H9 (cell line): ENCODE data around the gene UBALD2. TPM values are rescaled to one million over a fixed set of nuclear protein-coding genes. Genes with fewer than 3 reads are reported as not detected.

Experiments
- DNase-seq: peaks from one replicate; pipeline ENCODE4 v3.0.0-alpha.2; 2017
- H2AFZ ChIP-seq: one replicate; pipeline ENCODE4 v1.6.1; 2013; ENCODE audit warnings: mild to moderate bottlenecking, low read length, control low read depth, moderate library complexity
- H2AK5ac ChIP-seq: 2 replicates; pipeline ENCODE4 v1.6.1; 2013; ENCODE audit warnings: low read length, control low read depth, mixed read lengths; ENCODE audit not compliant: insufficient read length
- H2BK120ac ChIP-seq: one replicate; pipeline ENCODE4 v1.6.1; 2013; ENCODE audit warnings: low read depth, mild to moderate bottlenecking, low read length, control low read depth, inconsistent platforms; ENCODE audit not compliant: poor library complexity, severe bottlenecking
- H2BK12ac ChIP-seq: 2 replicates; pipeline ENCODE4 v1.6.1; 2013; ENCODE audit warnings: low read length, control low read depth, mixed read lengths, low read depth; ENCODE audit not compliant: insufficient read length
- H2BK15ac ChIP-seq: 2 replicates; pipeline ENCODE4 v1.6.1; 2013; ENCODE audit warnings: low read depth, low read length, control low read depth
- H2BK20ac ChIP-seq: one replicate; pipeline ENCODE4 v1.6.1; 2013; ENCODE audit warnings: low read depth, mild to moderate bottlenecking, low read length, control low read depth, inconsistent platforms; ENCODE audit not compliant: poor library complexity, severe bottlenecking
- H2BK5ac ChIP-seq: 2 replicates; pipeline ENCODE4 v1.6.1; 2013; ENCODE audit warnings: low read length, control low read depth, mixed read lengths; ENCODE audit not compliant: insufficient read length
- H3K14ac ChIP-seq: 2 replicates; pipeline ENCODE4 v1.6.1; 2013; ENCODE audit warnings: low read length, control low read depth; ENCODE audit not compliant: insufficient read depth
- H3K18ac ChIP-seq: 2 replicates; pipeline ENCODE4 v1.6.1; 2013; ENCODE audit warnings: low read depth, mild to moderate bottlenecking, mixed read lengths, low read length, control low read depth; ENCODE audit not compliant: insufficient read length
- H3K23ac ChIP-seq: 2 replicates; pipeline ENCODE4 v1.6.1; 2013; ENCODE audit warnings: low read length, control low read depth, mixed read lengths, low read depth; ENCODE audit not compliant: insufficient read length
- H3K23me2 ChIP-seq: 2 replicates; pipeline ENCODE4 v1.6.1; 2013; ENCODE audit warnings: low read depth, mild to moderate bottlenecking, mixed read lengths, low read length, control low read depth; ENCODE audit not compliant: insufficient read length, poor library complexity, severe bottlenecking
- H3K27ac ChIP-seq: 2 replicates; pipeline ENCODE4 v1.5.1; 2013; ENCODE audit warnings: low read length, control low read depth, mixed read lengths, low read depth; ENCODE audit not compliant: insufficient read length
- H3K27me3 ChIP-seq: 2 replicates; pipeline ENCODE4 v1.6.1; 2013; ENCODE audit warnings: low read length, control low read depth, inconsistent platforms; ENCODE audit not compliant: insufficient read depth
- H3K4ac ChIP-seq: 2 replicates; pipeline ENCODE4 v1.6.1; 2013; ENCODE audit warnings: low read depth, mild to moderate bottlenecking, control low read depth, inconsistent platforms, low read length, moderate library complexity
- H3K4me1 ChIP-seq: 2 replicates; pipeline ENCODE4 v1.6.1; 2013; ENCODE audit warnings: low read length, control low read depth, inconsistent platforms; ENCODE audit not compliant: insufficient read depth
- H3K4me2 ChIP-seq: 2 replicates; pipeline ENCODE4 v1.6.1; 2013; ENCODE audit warnings: low read length, control low read depth, mixed read lengths; ENCODE audit not compliant: insufficient read length, insufficient read depth
- H3K56ac ChIP-seq: 2 replicates; pipeline ENCODE4 v1.6.1; 2013; ENCODE audit warnings: low read depth, mild to moderate bottlenecking, mixed read lengths, low read length, control low read depth; ENCODE audit not compliant: insufficient read length
- H3K79me1 ChIP-seq: 2 replicates; pipeline ENCODE4 v1.6.1; 2013; ENCODE audit warnings: low read depth, mild to moderate bottlenecking, moderate library complexity, low read length, control low read depth, inconsistent platforms; ENCODE audit not compliant: insufficient read depth, poor library complexity, severe bottlenecking
- H3K79me2 ChIP-seq: 2 replicates; pipeline ENCODE4 v1.6.1; 2013; ENCODE audit warnings: low read length, control low read depth, inconsistent platforms; ENCODE audit not compliant: insufficient read depth
- H3K9ac ChIP-seq: 2 replicates; pipeline ENCODE4 v1.6.1; 2013; ENCODE audit warnings: low read length, control low read depth, mixed read lengths; ENCODE audit not compliant: insufficient read length; ENCODE audit errors: extremely low read depth
- H3K9me3 ChIP-seq: one replicate; pipeline ENCODE4 v1.6.1; 2013; ENCODE audit warnings: low read depth, low read length, inconsistent platforms; ENCODE audit not compliant: control insufficient read depth
- H3T11ph ChIP-seq: one replicate; pipeline ENCODE4 v1.6.1; 2013; ENCODE audit warnings: mild to moderate bottlenecking, low read length, control low read depth, inconsistent platforms
- H4K20me1 ChIP-seq: one replicate; pipeline ENCODE4 v1.6.1; 2013; ENCODE audit not compliant: control insufficient read depth, insufficient read length, insufficient read depth
- H4K5ac ChIP-seq: 2 replicates; pipeline ENCODE4 v1.6.1; 2013; ENCODE audit warnings: low read depth, mild to moderate bottlenecking, mixed read lengths, low read length, control low read depth; ENCODE audit not compliant: insufficient read length
- H4K8ac ChIP-seq: replicated peaks from 2 replicates; pipeline ENCODE4 v1.6.1; 2013; ENCODE audit warnings: low read length, control low read depth, mixed read lengths, low read depth; ENCODE audit not compliant: insufficient read length
- H4K91ac ChIP-seq: 2 replicates; pipeline ENCODE4 v1.6.1; 2013; ENCODE audit warnings: low read depth, mild to moderate bottlenecking, moderate library complexity, mixed read lengths, low read length, control low read depth; ENCODE audit not compliant: insufficient read length
- H3K27ac Mint-ChIP-seq, 3 experiments: 2 replicates in 2 of 3; 3 replicates in 1 of 3; pipeline ENCODE4 v1.8.0; 2020 to 2021; ENCODE audit warnings: mixed read lengths in 3 of 3, mild to moderate bottlenecking in 1 of 3, moderate library complexity in 1 of 3
- H3K27me3 Mint-ChIP-seq: 2 replicates; pipeline ENCODE4 v1.8.0; 2021; ENCODE audit warnings: low read depth, mild to moderate bottlenecking, moderate library complexity, mixed read lengths
- H3K36me3 Mint-ChIP-seq, 3 experiments: 2 replicates in 2 of 3; 3 replicates in 1 of 3; pipeline ENCODE4 v1.8.0; 2020 to 2021; ENCODE audit warnings: low read depth in 3 of 3, mixed read lengths in 3 of 3; ENCODE audit not compliant: insufficient read depth in 1 of 3
- H3K4me1 Mint-ChIP-seq, 2 experiments: 2 replicates each; pipeline ENCODE4 v1.8.0; 2020; ENCODE audit warnings: mixed read lengths in 2 of 2
- H3K4me3 Mint-ChIP-seq, 2 experiments: 2 replicates in 1 of 2; 3 replicates in 1 of 2; pipeline ENCODE4 v1.8.0; 2020 to 2021; ENCODE audit warnings: mild to moderate bottlenecking in 2 of 2, mixed read lengths in 2 of 2, moderate library complexity in 1 of 2
- H3K9me3 Mint-ChIP-seq, 2 experiments: 2 replicates in 1 of 2; 3 replicates in 1 of 2; pipeline ENCODE4 v1.8.0; 2020; ENCODE audit warnings: mild to moderate bottlenecking in 2 of 2, mixed read lengths in 2 of 2, moderate library complexity in 1 of 2
- WGBS: extraction: QIAGEN DNeasy Blood & Tissue Kit; methylation state at CpG from one replicate; pipeline ENCODE4 v1.1.7; 2013; ENCODE audit warnings: missing lambda C conversion rate, low lambda C conversion rate, mixed read lengths; ENCODE audit not compliant: insufficient read length; ENCODE audit errors: extremely low coverage; 5-methylcytosine and 5-hydroxymethylcytosine counted together
- total RNA-seq: library from RNA; stranded (reverse); gene quantifications from 2 replicates; pipeline ENCODE4 v1.2.1, GENCODE V29; 2021
- TF ChIP-seq, protein P1 (sequence below): fragments of 200-600 bp; sonication (generic); conservative IDR thresholded peaks from 3 replicates; pipeline ENCODE4 v1.8.0; 2021; ENCODE audit warnings: antibody characterized with exemption, mild to moderate bottlenecking

UBALD2 gene
- total RNA-seq, 1 experiment from 2014 or later: 25.8 TPM

GRCh38 chr17:76307966-76308338, 42.8 kb downstream of the UBALD2 start, which contains the start of gene QRICH2:
Gene QRICH2 (minus strand): TSS chr17:76308276. CDS start chr17:76307998, 278 bp downstream.
- no peak within 1 kb of the TSS for H4K5ac ChIP-seq
- H3K14ac ChIP-seq: no peak within 1 kb of the TSS
- TF ChIP-seq, protein P1, sequence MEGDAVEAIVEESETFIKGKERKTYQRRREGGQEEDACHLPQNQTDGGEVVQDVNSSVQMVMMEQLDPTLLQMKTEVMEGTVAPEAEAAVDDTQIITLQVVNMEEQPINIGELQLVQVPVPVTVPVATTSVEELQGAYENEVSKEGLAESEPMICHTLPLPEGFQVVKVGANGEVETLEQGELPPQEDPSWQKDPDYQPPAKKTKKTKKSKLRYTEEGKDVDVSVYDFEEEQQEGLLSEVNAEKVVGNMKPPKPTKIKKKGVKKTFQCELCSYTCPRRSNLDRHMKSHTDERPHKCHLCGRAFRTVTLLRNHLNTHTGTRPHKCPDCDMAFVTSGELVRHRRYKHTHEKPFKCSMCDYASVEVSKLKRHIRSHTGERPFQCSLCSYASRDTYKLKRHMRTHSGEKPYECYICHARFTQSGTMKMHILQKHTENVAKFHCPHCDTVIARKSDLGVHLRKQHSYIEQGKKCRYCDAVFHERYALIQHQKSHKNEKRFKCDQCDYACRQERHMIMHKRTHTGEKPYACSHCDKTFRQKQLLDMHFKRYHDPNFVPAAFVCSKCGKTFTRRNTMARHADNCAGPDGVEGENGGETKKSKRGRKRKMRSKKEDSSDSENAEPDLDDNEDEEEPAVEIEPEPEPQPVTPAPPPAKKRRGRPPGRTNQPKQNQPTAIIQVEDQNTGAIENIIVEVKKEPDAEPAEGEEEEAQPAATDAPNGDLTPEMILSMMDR: no peak
- no peaks in the 10 kb centered on the region for H4K20me1 ChIP-seq
- H3K27ac Mint-ChIP-seq: no peak within 1 kb of the TSS; a peak in 1 of 7 replicates
- H3K27me3 Mint-ChIP-seq: no peaks in the 10 kb centered on the region
- no peak within 1 kb of the TSS for H3K27ac ChIP-seq
- WGBS: no CpG with 5 or more reads among the region's 44 CpGs
- no peak within 1 kb of the TSS for H4K8ac ChIP-seq
- DNase-seq: peak; percentile 45
- H3K23ac ChIP-seq: no peak within 1 kb of the TSS
- H3K23me2 ChIP-seq: no peaks in the 10 kb centered on the region
- no peaks in the 10 kb centered on the region for H3K9me3 Mint-ChIP-seq
- H3K79me1 ChIP-seq: no peaks in the 10 kb centered on the region
- H3K9me3 ChIP-seq: no peaks in the 10 kb centered on the region
- no peak within 1 kb of the TSS for H4K91ac ChIP-seq
- H3K36me3 Mint-ChIP-seq: peaks cover 4 to 20% (median 12%) of the 10 kb centered on the region in 3 experiments; a peak in 6 of 7 replicates
- no peaks in the 10 kb centered on the region for H3K4me1 ChIP-seq
- H2BK12ac ChIP-seq: no peak within 1 kb of the TSS
- H3K27me3 ChIP-seq: no peaks in the 10 kb centered on the region
- H2AK5ac ChIP-seq: no peak within 1 kb of the TSS
- H3K4me1 Mint-ChIP-seq: peaks cover 0 to 2% of the 10 kb centered on the region in 2 experiments; a peak in 1 of 4 replicates
- no peak within 1 kb of the TSS for H2AFZ ChIP-seq
- no peak within 1 kb of the TSS for H2BK15ac ChIP-seq
- H3K56ac ChIP-seq: no peak within 1 kb of the TSS
- H2BK5ac ChIP-seq: no peak within 1 kb of the TSS
- no peaks in the 10 kb centered on the region for H3K79me2 ChIP-seq
- H3K4me2 ChIP-seq: no peak within 1 kb of the TSS
- no peak within 1 kb of the TSS for H3K4me3 Mint-ChIP-seq
- H3K9ac ChIP-seq: no peak within 1 kb of the TSS
- H3K18ac ChIP-seq: no peak within 1 kb of the TSS
- no peak within 1 kb of the TSS for H3K4ac ChIP-seq
- H2BK120ac ChIP-seq: no peak within 1 kb of the TSS
- H2BK20ac ChIP-seq: no peak within 1 kb of the TSS
- no peak within 1 kb of the TSS for H3T11ph ChIP-seq
